HG02678 (cell line): ENCODE results near the gene DONSON.
A peak's percentile ranks its signal among the peaks of the same experiment; 100 is the strongest.

Experiments
- ATAC-seq: cut with Tn5 transposase; IDR thresholded peaks from one replicate; pipeline ENCODE4 v1.9.1; 2021; ENCODE audit warnings: mild to moderate bottlenecking, moderate library complexity; ENCODE audit not compliant: unreplicated experiment

Gene DONSON

DNA sequence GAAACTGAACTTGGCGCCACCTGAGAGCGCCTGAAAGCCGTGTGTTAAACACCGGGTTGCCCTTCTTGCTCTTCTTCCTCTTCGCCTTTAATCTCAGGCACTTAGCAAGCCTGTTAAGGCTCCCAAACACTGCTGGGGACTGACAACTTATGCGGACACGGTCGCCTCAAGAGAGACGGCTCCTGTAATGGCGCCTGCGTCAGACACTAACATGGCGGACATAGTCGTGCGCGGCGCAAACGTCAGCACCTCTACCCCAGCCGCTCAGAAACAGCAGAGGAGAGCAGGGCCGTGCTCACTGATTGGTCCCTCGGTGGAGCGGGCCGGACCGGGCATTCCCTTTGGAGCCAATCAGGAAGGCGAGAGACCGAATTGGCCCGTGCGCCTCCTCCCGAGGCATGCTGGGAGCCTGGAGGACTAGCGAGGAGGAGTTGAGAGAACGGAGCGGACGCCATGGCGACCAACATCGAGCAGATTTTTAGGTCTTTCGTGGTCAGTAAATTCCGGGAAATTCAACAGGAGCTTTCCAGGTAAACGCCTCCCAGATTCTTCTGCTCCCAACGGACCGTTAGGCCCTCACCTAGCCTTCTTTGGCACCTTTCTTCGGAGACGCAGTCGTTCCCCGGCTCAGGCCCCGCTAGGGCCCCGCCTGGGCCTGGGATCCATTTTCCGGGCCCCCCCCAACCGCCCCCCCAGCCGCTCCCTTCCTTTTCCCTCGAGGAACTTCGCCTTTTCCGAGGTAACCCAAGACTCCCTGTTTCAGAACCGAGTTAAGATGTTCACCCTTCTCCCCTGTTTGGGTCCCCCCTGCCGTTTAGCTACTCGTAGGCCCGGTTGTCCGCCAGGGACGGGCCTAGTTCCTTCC is 45.6 kb downstream of the DONSON start, which contains the start of gene SON:
SON (plus strand) TSS at position 399 of the 865 bp plus-strand sequence; CDS start at position 454, 55 bp downstream.
- peak; percentile 93 for ATAC-seq

DNA sequence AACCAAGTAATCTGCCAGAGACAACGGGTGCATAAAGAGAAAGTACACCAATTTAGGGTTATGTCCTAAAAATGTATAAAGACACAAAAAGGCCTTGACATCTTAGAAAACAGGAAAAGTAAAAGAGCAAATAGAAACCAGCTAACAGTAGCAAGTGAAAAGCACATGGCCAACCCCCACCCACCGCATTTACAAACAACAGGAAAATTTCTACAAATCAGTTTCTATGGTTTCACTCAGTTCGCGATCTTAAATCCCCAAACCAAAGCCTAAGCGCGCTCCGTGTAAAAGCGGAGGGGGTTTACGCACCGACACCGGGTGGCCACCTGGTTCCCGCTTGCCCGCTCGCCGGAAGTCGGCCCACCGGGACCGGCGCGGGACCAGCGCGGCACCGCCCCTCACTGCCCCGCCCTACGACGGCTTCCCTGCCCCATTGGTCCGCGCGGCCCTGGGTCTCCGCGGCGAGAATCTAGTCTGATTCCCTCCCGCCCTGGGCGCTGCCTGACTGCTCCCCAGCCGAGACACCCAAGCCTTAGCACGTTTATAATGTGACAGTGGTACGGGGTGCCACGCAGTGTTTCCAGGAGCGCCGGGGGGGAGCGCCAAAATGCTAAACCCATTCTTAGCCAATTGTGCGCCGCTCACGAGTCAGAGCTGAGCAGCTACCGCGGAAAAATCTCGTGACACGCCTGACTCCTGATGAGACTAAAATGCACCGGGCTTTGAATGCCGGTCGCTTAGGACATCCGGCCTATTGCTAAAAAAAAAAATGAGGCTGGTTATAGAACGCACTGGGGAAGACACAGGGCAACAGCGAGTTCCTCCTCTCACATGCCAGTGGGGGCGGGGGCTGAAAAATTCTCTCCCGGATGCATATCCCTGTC is 46.5 kb downstream of the DONSON start, which contains the start of gene GART:
GART (minus strand) TSS at position 362 of the 884 bp plus-strand sequence. CDS start 2,802 bp downstream, outside the sequence.
- peak; percentile 49 for ATAC-seq

DNA sequence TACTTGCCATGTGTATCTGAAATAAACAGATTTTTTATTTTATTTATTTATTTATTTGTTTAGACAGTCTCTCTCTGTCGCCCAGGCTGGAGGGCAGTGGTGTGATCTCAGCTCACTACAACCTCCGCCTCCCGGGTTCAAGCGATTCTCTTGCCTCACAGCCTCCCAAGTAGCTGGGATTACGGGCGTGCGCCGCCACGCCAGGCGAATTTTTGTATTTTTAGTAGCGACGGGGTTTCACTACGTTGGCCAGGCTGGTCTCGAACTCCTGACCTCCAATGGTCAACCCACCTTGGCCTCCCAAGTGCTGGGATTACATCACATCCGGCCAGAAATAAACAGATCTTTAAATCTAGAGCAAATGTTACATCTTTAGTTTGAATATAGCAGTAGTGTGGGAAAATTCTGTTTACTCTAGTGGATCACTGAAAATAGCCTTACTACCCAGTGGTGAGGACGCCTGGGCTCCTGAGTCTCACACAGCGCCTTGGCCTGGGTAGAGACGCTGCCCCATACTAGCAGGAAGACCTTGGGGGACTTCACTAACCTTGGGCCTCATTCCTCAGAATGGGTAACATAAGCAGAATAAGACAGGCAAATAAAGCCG is 47.3 kb downstream of the DONSON start:
- no peak for ATAC-seq

DNA sequence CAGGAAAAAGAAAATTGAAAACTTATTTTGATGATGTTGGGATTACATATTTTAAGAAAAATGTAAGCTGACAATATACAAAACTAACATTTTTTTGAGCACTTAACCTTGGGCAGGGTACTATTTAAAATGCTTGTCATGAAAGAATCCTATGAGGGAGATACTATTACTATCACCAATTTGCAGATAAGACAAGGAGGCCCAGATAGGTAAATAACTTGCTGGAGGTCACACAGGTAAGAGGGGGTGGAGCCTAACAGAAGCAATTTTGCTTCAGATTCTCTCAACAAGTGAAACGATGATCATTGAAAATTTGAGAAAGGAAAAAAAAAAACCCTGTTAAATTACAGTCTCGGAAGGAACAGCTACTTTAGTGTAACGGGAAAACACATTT is 47.8 kb downstream of the DONSON start:
- no peak for ATAC-seq

DNA sequence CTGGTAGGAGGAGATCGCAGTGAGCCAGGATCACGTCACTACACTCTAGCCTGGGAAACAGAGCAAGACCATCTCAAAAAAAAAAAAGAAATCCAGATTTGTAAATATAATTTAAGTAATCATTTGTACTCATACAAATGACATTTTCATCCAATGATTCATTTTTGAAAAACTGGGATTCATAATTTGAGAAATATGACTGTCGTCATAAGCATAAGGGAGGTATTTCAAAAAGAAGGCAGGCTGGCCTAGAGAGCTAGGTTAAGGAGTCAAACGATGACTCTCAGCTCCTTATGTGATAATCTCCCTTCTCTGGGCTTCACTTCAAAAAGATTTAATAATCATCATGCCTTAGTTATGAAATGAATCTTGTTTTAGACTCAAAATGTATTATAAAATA is 48.9 kb downstream of the DONSON start:
- ATAC-seq = no peak

DNA sequence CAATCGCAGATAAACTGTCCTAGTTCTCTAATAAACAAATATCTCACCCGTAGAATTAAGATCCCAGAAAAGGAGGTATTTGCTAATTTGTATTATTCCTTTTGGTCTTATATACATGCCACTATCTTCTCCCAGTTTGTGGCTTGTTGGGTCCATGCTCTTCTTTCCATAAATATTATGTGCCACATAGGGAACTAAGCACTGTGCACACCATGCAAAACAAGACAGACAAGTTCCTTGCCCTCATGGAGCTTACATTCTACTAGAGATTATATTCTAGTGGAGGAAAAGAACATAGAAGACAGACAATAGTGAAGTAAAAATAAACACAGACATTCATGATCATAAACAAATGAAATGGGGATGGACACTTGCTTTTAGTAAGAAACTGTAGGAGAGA is 51.3 kb downstream of the DONSON start:
- no peak for ATAC-seq

DNA sequence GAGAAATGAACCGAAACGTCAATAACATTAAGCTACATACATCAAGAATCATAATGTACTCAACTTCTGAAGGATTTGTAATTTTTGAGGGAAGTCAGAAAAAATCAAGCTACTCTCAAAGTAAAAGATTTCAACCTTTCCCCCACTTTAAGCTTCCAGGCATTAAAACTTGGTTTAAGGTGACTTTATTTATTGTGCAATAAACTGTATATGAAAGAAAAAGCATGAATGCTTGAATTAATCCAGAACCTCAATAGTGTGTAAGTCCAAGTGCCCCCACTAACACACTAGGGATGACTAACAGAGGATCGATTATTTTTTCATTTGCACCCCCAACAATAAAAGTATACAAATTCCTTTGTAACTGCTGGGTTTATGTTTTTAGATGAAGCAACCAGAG is 57.5 kb downstream of the DONSON start:
- no peak for ATAC-seq
